Skin of body (tissue), 2 donors: ENCODE data around the gene PHTF2. TPM values are rescaled to one million over a fixed set of nuclear protein-coding genes. Genes with fewer than 3 reads are reported as not detected.
"Not testable (repeated sequence)": the region's sequence is repeated elsewhere in the genome, so short reads cannot be mapped to it uniquely, and the experiment has no call there.

Source experiments
- DNase-seq: peaks from one replicate; lab custom pipeline; 2025; lab: John Stamatoyannopoulos, UW
- total RNA-seq: library from RNA; depleted of rRNA; stranded (reverse); fragments of >200 nt; gene quantifications from one replicate; pipeline ENCODE4 v1.2.3, GENCODE V29; 2014

The PHTF2 gene
- total RNA-seq = 27.6 TPM

DNA sequence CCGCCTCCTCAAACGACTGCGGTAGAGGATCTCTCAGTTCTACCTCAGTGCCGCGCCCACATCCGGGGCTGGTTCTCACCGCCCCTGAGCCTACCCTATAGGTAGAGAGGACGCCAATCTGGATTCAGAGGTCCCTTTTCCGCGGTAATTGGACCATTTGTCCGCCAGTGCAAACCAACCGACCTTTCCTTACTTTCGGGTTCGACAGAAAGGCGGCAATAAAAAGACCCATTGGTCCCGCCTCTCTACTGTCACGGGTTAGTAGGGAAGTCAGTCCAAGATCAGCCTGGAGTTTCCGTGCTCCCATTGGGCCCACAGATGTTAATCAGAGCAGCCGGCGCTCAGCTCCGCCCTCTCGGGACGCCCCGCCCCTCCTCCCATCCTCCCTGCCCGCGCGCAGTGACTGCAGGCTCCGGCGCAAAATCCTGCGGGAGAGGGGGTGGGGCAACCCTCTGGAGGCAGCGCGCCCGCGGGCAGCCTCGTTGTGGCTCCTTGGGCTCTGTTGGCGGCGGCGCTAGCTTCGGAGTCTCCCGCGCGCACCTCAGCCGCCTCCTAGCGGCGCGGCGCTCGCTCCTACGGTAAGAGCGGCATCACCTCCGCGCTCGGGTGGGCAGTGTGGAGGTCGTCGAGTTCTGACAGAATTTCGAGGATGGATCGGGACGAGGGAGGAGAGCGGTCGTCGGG, at the start of gene PHTF2, which contains the start of gene TMEM60:
Gene PHTF2, plus strand, starts transcription at position 380 of the 684 bp plus-strand sequence.
Gene TMEM60, minus strand, starts transcription at position 41 of the 684 bp plus-strand sequence. CDS start 4,061 bp downstream, outside the sequence.
- peak; percentile 100 for DNase-seq

GRCh38 chr7:77752016-77752415, 46.6 kb upstream of the PHTF2 start:
- no peak for DNase-seq

GRCh38 chr7:77753173-77753572, 45.4 kb upstream of the PHTF2 start:
- no peak for DNase-seq

DNA sequence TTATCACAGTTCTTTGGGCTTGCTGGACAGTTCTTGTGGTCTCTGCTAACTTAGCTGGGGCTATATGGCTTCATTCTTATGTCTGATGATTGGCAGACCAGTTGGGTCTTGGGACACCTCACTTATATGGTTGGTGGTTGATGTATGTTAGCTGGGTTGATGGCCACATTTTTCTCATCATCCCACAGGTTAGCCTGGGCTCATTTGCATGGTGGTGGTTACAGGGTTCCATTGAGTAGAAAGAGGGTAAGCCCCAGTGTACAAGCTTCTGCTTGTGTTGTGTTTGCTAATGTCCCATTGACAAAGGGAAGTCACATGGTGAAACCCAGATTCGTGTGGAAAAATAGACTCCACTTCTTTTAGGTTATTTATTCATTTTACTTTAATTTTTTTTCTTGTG, 41.0 kb upstream of the PHTF2 start:
- no peak for DNase-seq

- peak; percentile 56 for DNase-seq
Measured at GRCh38 chr7:77759294-77759889, 39.2 kb upstream of the PHTF2 start.

GRCh38 chr7:77760809-77761453, 37.6 kb upstream of the PHTF2 start:
- no peak for DNase-seq

DNA sequence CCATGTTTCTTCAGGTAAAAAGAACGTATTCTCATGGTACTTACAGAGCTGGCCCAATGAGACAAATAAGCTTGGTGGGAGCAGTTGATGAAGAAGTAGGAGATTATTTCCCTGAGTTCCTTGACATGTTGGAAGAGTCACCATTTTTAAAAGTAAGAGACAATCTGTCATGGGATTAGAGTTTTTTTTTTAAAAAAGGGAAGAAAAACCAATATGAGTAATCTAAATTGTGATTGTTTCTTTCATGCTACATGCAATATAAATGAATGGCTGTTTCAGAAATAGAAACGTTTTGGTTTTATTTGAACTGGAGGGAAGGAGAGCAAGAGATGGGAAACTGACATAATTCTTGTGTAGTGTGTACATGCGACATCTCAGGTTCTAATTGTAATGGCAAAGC, 33.1 kb upstream of the PHTF2 start:
- no peak for DNase-seq

DNA sequence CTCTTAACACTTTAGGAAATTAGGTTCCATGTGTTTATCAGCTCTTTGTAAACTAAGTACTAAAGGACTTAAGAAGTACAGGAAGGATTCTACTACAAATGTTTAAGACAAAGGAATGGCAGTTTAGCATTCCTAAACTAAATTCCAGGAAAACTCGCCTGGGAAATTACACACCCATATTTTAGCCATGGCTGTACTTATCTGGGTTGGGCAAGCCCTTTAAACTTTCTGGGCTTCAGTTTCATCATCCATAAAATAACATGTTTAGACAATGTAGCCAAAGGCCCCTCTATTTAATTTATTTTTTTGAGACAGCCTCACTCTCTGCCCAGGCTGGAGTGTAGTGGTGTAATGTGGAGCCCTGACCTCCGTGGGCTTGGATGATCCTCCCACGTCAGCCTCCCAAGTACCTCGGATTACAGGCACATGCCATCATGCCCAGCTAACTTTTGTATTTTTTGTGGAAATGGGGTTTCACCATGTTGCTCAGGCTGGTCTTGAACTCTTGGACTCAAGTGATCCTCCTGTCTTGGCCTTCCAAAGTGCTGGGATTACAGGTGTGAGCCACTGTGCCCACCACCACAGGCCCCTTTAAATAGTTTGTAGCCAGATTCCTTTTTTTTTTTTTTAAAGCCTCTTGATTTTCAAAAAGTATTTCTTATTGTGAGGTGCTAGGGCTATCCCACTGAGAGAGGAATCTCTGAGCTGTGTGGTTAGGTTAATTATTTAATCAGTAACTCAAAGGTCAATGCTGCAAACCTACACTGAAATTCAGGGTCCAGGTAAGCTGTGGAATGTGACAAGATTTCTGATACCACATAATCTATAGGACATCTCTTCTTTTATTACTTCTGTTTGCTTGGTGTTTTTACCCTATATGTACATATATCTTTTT, 32.4 kb upstream of the PHTF2 start:
- DNase-seq = no peak

- DNase-seq = no peak
Measured at GRCh38 chr7:77766801-77767605, 31.6 kb upstream of the PHTF2 start.

- no peak for DNase-seq
Measured at GRCh38 chr7:77770316-77770715, 28.3 kb upstream of the PHTF2 start.

DNA sequence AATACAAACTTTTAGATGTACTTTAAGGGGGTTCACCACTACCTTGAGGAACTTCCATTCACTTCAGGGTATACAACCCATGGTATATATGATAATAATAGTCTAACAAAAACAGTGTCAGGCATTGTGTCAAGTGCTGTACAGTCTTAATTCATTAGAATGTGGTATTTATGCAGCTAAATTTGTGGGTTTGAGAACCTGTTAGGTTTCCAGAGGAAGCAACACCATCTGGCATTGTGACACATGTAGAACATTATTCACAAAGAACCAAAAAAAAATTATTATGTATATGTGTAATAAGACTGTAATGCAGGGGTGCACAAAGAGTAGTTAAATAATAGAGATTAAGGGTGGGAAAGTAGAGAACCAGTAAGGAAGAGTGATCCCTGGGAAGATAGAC, 26.7 kb upstream of the PHTF2 start:
- DNase-seq = no peak

GRCh38 chr7:77778535-77778934, 20.0 kb upstream of the PHTF2 start:
- DNase-seq = no peak

GRCh38 chr7:77782383-77782782, 16.2 kb upstream of the PHTF2 start:
- DNase-seq = no peak

DNA sequence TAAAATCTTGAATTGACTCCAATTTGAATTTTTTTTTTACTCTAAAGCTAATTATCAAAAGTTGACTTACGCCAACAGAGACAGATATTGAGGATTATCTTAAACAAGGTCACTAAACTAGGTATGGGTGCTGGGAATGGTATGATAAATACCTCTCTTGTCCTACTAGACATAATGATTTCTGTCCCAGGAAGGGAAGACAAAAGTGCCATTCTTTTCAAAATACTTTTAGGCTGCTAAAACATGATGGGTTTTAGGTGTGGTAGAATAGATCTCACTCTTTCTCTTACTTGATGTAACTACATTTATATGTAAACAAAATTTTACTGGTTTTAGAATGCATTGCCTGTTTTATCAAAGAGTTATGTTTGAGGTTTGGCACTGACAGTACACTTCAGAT, 15.5 kb upstream of the PHTF2 start:
- no peak for DNase-seq

- no peak for DNase-seq
Measured at GRCh38 chr7:77783545-77783944, 15.0 kb upstream of the PHTF2 start.

GRCh38 chr7:77784426-77784825, 14.1 kb upstream of the PHTF2 start:
- not testable (repeated sequence) for DNase-seq

GRCh38 chr7:77786018-77786417, 12.6 kb upstream of the PHTF2 start:
- DNase-seq = no peak

DNA sequence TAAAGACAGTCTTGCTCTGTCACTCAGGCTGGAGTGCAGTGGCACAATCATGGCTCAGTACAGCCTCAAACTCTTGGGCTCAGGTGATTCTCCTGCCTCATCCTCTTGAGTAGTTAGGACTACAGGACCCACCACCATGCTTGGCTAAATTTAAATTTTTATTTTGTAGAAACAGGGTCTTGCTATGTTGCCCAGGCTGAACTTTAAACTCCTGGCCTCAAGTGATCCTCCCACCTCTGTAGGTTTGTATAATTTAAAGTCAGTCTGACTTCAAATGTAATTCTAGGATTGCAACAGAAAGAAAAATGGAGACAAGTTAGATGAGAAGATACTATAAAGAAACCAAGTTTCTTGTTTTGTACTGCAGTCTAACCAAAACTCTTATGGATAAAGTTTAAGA, 11.8 kb upstream of the PHTF2 start:
- no peak for DNase-seq

DNA sequence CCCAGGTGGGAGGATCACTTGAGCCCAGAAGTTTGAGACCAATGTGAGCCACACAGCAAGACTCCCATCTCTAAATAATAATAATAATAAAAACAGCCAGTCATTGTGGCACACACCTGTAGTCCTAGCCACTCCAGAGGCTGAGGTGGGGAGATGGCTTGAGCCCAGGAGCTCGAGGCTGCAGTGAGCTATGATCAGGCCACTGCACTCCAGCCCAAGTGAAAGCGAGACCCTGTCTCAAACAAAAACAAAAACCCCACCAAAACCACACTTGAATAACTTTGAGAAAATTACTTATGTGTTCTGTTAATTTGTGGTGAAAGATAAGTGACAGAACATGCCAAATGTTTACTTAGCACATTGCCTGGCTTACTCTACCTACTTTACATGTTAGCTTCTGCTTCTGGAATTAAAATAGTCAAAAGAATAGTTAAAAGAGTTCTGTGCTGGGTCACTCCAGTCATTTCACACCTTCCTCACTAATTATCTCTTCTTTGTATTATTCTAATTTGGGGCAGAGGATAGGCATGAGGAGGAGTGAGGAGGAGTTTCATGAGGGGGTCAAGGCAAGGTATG, 10.2 kb upstream of the PHTF2 start:
- no peak for DNase-seq

DNA sequence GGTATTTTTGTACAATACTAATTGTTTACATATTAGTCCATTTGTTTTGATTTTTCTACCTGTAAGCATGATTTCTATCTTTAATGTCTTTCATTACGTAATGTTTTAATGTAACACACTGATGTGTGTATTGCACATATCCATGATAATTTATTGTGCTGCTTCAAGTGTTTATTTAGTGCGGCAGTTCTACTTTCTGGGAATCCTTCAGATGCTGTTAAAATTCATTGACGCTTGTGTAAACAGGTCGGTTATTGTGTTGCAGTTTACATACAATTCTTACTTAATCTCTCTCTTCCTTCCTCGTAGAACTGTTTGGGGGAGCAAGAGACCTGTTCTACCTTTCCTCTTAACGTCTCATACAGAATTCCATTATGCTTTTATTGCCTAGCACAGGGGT, 7.2 kb upstream of the PHTF2 start:
- DNase-seq = no peak

- no peak for DNase-seq
Measured at GRCh38 chr7:77791956-77792355, 6.6 kb upstream of the PHTF2 start.
